GM23338 (cell line): ENCODE data around the gene TNNT2. TPM values are rescaled to one million over a fixed set of nuclear protein-coding genes. Genes with fewer than 3 reads are reported as not detected.

Experiments used
- CREB1 ChIP-seq: fragments of 250-450 bp; sonication (Bioruptor Pico); IDR thresholded peaks from 2 replicates; pipeline ENCODE4 v1.5.0; 2020; ENCODE audit warnings: low read depth, mild to moderate bottlenecking, moderate library complexity
- ETS1 ChIP-seq: IDR thresholded peaks from 2 replicates; pipeline ENCODE4 v1.6.1; 2016; ENCODE audit warnings: antibody characterized with exemption
- EZH2phosphoT487 ChIP-seq: fragments of 200-600 bp; sonication (generic); IDR thresholded peaks from one replicate; pipeline ENCODE4 v1.8.1; 2018; ENCODE audit warnings: antibody characterized with exemption; ENCODE audit not compliant: unreplicated experiment
- JUNB ChIP-seq: IDR thresholded peaks from one replicate; pipeline ENCODE4 v1.6.1; 2016; ENCODE audit warnings: antibody characterized with exemption; ENCODE audit not compliant: unreplicated experiment
- NANOG ChIP-seq: IDR thresholded peaks from 2 replicates; pipeline ENCODE4 v1.6.1; 2016; ENCODE audit warnings: antibody characterized with exemption, borderline replicate concordance
- ZNF462 ChIP-seq: fragments of 250-450 bp; sonication (Bioruptor Pico); IDR thresholded peaks from 2 replicates; pipeline ENCODE4 v1.5.0; 2020; ENCODE audit warnings: mild to moderate bottlenecking, moderate library complexity
- polyA plus RNA-seq: library from polyadenylated mRNA; unstranded; fragments of >200 nt; fragmentation: Nextera tagmentation; extraction: Ambion mirVana; gene quantifications from 2 replicates; pipeline ENCODE4 v1.2.1, GENCODE V29; 2016
- total RNA-seq: library from RNA; depleted of rRNA; stranded (reverse); fragments of >200 nt; shearing (Covaris generic); gene quantifications from 2 replicates; pipeline ENCODE4 v1.2.3, GENCODE V29; 2014
- TF ChIP-seq, protein P1 (sequence below): IDR thresholded peaks from one replicate; pipeline ENCODE4 v1.6.1; 2018; ENCODE audit warnings: antibody characterized with exemption; ENCODE audit not compliant: unreplicated experiment

TNNT2 gene
- total and polyA plus RNA-seq, 2 experiments from 2014 or later, result 7.5 to 19.1 TPM

GRCh38 chr1:201313086-201313485 lies 64.4 kb downstream of the TNNT2 start (continued):
- TF ChIP-seq ZNF462 (no peak), NANOG (no peak), ETS1 (no peak), EZH2phosphoT487 (no peak), JUNB (no peak), CREB1 (CRISPR knock-in tag) (no peak)
- TF ChIP-seq, protein P1, sequence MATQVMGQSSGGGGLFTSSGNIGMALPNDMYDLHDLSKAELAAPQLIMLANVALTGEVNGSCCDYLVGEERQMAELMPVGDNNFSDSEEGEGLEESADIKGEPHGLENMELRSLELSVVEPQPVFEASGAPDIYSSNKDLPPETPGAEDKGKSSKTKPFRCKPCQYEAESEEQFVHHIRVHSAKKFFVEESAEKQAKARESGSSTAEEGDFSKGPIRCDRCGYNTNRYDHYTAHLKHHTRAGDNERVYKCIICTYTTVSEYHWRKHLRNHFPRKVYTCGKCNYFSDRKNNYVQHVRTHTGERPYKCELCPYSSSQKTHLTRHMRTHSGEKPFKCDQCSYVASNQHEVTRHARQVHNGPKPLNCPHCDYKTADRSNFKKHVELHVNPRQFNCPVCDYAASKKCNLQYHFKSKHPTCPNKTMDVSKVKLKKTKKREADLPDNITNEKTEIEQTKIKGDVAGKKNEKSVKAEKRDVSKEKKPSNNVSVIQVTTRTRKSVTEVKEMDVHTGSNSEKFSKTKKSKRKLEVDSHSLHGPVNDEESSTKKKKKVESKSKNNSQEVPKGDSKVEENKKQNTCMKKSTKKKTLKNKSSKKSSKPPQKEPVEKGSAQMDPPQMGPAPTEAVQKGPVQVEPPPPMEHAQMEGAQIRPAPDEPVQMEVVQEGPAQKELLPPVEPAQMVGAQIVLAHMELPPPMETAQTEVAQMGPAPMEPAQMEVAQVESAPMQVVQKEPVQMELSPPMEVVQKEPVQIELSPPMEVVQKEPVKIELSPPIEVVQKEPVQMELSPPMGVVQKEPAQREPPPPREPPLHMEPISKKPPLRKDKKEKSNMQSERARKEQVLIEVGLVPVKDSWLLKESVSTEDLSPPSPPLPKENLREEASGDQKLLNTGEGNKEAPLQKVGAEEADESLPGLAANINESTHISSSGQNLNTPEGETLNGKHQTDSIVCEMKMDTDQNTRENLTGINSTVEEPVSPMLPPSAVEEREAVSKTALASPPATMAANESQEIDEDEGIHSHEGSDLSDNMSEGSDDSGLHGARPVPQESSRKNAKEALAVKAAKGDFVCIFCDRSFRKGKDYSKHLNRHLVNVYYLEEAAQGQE, result no peak
